ENCODE measurements around the gene CD2BP2.
"Not testable (repeated sequence)": the region's sequence is repeated elsewhere in the genome, so short reads cannot be mapped to it uniquely, and the experiment has no call there.

The CD2BP2 gene

DNA sequence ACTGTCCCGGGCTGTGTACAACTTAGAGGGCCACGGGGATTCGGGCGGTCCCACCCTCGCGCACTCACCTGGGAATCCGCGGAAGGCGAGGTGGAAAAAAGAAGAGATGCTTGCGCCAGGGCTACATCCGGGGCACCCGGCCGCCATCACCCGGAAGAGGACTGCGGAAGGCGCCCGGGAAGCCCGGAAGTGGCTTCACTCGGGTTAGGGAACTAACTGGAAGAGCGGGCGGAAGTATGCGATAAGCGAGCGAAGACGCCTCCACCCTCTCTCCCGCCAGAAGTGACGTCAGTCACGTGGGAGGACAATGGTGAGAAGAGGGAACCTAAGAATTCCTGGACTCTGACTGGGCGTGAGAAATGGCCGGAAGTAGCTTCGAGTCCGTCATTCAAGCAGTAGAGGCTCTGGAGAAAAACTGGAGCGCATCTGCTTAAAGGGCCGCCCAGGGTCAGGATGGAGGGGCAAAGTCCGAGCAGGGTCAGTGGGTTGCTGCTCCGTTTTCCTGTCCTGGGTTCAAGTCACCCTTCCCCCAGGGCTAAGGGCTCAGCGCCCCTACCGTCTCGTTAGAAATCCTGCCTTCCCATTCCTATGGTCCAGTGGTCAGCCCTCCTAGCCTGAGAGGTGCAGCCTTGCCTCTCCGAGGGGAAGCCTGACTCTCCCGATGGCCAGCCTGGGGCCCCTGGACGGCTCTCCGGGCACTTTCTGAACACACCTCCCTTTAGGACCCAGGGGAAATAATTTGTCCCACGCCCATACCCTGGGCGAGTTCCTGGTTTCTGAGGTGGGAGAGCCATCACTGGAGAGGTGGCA, at the start of gene CD2BP2:
Gene CD2BP2 (minus strand): TSS at position 165 of the 810 bp plus-strand sequence. CDS start 627 bp downstream, outside the sequence.
- DNase-seq (ENCODE audit: low spot score) = peak; percentile 96

DNA sequence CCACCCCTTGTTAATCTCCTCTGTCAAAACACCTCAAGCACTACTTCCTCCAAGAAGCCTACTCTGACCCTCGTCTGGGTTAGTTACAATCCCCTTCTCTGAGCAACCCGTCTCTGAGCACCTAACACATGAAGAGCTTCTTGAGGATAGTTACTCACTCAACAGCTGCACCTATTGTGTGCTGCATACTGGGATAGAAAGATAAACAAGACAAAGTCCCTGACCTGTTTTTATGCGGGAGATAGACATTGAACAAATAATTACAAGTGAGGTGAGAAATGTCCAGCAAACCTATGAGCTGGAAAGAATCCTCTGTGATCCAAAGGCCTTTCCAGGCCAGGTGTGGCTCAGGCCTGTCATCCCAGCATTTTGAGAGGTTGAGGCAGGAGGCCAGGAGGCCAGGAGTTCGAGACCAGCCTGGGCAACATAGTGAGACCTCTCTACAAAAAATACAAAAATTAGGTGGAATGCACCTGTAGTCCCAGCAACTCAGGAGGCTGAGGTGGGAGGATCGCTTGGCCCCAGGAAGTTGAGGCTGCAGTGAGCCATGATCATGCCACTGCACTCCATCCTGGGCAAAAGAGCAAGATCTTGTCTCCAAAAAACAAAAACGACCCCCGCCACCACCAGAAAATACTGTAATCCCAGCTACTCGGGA, 46.8 kb upstream of the CD2BP2 start:
- no peak for DNase-seq (ENCODE audit: low spot score)

DNA sequence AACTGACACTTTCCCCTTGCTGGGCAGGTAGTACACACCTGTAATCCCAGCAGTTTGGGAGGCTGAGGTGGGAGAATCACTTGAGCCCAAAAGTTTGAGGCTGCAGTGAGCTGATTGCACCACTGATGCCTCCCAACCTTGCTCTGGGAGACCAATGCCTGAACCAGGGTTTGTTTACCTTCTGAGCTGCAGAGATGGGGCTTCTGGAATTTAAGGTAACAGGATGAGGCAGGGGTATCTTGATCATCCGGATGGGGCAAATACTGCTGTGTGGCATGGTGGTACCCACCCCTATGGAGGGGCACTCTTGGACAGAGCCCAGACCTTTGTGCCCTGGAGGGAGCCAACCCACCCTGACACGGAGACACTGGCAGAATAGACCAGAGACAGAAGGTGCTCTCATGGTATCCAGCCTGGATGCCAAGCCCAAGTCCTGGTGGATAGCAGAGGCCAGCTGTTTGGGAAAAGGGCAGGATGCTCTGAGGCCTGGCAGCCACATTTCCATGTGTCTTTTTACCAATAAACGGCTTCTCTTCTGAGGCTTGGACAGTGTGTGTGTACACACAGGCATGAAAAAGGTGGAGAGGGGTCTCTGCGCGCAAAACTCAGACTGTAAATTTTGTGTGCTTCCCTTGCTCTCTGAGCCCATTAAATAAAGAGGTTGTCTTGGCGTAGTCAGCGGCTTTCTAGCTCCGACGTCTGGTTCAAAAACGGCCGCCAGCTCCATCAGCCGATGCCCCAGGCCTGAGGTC, 44.5 kb upstream of the CD2BP2 start:
- DNase-seq (ENCODE audit: low spot score) = peak; percentile 8

DNA sequence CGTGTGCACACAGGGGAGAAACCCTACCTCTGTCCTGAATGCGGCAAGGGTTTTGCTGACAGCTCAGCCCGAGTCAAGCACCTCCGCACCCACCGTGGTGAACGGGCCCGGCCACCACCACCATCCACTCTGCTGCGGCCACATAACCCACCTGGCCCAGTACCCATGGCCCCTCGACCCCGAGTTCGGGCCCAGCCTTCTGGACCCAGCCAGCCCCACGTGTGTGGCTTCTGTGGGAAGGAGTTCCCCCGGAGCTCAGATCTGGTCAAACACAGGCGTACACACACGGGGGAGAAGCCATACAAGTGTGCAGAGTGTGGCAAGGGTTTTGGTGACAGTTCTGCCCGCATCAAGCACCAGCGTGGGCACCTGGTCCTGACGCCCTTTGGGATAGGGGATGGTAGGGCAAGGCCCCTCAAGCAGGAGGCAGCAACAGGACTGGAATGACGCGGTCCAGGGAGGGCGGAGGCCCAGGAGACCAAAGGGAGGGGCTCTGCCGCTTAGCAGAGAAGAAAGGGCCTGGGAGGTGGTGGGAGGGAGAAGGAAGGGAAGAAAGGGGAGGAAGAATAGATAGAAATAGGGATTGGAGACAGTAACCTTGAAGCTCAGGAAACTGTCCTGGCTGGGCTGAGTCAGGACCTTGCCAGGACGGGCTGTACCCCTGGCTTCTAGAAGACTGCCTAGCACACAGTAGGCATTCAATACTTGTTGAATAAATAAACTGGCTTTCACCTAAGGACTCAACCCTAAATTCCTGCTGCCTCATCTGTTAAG, 43.7 kb upstream of the CD2BP2 start:
- no peak for DNase-seq (ENCODE audit: low spot score)

DNA sequence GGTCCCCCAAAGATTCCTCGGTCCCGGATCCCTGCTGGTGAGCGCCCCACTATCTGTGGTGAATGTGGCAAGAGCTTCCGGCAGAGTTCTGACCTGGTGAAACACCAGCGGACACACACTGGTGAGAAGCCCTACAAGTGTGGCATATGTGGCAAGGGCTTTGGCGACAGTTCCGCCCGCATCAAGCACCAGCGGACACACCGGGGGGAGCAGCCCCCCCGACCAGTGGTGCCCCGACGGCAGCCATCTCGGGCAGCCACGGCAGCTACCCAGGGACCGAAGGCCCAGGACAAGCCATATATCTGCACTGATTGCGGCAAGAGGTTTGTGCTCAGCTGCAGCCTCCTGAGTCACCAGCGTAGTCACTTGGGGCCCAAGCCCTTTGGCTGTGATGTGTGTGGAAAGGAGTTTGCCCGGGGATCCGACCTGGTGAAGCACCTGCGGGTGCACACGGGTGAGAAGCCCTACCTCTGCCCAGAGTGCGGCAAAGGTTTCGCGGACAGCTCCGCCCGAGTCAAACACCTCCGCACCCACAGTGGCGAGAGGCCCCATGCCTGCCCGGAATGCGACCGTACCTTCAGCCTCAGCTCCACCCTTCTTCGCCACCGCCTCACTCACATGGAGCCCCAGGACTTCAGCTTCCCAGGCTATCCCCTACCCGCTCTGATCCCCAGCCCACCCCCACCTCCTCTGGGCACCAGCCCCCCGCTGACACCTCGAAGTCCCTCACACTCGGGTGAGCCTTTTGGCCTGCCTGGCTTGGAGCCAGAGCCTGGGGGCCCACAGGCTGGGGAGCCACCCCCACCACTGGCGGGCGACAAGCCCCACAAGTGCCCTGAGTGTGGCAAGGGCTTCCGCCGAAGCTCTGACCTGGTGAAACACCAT, 42.9 kb upstream of the CD2BP2 start:
- DNase-seq (ENCODE audit: low spot score) = no peak

DNA sequence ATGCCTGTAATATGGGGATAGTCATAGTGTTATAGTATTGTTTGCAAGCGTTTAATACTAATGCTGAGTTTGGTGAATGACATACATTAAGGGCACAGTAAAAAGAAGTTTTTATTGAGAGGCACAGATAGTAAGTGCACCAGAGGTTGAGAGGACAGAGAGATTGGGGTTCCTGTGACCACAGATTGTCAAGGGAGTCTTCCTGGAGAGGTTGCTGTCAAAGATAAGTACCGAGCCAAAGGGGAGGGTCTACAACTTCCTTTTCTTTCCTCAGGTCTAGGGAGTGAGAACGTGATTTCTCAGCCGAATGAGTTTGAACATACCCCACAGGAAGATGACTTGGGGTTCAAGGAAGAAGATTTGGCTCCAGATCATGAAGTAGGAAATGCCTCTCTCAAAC, 41.9 kb upstream of the CD2BP2 start:
- no peak for DNase-seq (ENCODE audit: low spot score)

DNA sequence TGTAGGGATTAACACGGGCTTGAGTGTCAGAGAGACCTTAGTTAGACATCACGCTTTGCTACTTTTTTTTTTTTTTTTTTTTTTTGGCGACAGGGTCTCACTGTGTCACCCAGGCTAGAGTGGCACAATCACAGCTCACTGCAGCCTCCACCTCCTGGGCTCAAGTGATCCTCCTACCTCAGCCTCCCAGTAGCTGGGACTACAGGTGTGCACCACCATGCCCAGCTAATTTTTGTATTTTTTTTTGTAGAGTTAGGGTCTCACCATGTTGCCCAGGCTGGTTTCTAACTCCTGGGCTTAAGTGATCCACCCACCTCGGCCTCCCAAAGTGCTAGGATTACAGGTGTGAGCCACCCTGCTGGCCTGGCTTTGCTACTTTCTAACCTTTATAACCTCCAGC, 41.5 kb upstream of the CD2BP2 start:
- DNase-seq (ENCODE audit: low spot score) = not testable (repeated sequence)

DNA sequence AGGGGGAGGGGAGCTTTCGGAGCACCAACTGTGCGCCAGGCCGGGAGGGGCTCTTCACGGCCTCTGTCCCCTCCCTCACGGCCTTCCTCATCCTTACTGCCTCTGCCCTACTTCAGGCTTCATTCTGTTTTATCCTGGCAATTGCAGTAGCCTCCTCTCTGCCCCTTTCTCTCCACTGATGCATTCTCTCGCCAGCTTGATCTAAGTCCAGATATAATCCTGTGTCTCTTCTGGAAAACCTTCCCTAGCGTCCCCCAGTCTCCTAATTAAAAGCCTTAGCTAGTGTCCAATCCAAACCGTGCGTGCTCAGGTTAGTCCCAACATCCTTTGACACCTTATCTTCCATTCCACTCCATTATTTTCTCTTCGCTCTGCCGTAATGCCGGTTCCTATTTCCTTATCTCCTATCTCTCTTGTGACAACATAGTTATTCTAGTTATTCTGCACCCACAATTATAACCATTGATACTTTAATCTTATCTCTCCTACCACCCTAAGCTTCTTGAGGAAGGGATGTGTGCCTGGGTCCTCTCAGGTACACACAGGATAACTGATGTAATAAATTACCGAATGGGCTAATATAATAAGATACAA, 41.0 kb upstream of the CD2BP2 start:
- peak; percentile 52 for DNase-seq (ENCODE audit: low spot score)

DNA sequence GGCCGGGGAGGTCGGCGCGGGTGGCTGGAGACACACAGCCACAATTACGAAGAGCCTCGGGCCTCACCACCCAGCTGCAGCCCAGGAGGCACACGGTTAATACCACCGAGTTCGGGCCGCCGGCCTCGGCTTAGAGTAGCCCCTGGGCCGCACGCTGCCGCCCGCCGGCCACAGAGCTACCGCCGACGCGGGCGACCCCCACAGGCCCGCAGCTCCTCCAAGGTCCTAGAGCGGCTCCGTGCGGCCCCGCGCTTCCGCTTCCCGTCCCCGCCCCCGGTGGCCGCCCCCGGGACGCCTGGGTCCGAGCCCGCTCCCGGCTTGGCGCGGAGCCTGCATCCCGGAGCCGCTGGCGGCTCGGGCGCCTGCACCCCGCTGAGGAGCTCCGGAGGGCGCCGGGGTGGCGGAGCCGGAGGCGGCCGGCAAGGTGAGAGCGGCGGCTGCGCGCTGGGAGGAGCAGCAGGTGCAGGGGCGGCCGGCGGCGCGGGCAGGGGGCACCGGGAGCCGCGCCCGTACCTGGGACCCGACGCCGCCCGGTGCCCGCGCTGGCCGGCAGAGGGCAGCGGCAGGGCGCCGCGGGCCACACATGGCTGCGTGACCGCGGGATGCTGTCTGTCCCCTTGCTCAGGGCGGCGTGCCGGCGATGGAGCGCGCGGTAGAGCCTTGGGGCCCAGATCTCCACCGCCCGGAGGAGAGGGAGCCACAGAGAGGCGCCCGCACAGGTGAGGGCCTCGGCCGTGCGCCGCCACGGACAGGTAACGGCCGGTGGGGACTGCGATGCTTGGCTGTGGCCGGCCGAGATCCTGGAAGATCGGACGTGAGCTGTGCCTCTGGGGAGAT, 40.3 kb upstream of the CD2BP2 start, which contains the start of gene ZNF48:
Gene ZNF48 (plus strand): TSS at position 266 of the 837 bp plus-strand sequence. CDS start 375 bp downstream, at position 641.
- peak; percentile 93 for DNase-seq (ENCODE audit: low spot score)

DNA sequence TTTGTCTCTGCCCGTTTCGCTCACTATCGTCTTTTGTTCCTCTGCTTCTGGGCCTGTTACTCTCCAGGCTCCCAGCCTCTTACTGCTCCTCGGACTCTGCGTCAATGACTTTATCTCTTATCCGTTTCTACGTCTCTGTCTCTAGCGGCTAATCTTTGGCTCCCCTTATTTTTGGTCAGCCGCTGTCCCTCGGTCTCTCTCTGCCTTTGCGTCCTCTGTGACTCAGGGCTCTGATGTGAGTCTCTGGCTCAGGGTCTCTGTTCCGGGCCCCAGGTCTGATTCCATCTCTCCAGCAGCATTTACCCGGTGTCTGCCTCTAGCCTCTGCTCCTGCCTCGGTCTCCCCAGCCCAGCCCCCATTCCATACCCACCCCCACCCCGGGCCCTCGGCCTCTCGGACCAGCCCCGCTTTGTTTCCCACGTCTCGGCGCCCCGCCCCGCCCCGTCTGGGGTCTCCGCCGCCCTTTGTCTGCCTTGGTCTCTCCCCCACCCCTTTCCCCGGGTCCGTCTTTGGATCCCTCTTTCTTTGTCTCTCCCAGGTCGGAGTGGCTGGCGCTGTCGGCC, 39.6 kb upstream of the CD2BP2 start:
- peak; percentile 36 for DNase-seq (ENCODE audit: low spot score)

DNA sequence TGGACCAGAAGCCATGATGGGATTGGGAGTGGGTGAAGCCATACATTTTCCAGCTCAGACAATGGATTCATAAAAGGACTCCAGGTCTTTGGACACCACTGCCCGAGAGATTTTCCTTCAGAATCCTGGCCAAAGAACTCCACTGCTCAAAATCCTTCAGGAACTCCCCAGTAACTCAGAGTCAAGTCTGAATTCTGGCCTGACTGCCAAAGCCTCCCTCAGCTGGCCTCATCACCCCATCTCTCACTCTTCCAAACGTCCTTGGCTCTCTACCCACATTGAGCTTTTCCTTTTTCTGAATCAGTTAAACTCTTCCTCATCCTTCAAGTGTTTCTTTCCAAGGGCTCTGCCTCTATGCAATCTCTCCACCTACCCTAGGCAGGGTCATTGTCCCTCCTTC, 28.4 kb upstream of the CD2BP2 start:
- DNase-seq (ENCODE audit: low spot score) = no peak

DNA sequence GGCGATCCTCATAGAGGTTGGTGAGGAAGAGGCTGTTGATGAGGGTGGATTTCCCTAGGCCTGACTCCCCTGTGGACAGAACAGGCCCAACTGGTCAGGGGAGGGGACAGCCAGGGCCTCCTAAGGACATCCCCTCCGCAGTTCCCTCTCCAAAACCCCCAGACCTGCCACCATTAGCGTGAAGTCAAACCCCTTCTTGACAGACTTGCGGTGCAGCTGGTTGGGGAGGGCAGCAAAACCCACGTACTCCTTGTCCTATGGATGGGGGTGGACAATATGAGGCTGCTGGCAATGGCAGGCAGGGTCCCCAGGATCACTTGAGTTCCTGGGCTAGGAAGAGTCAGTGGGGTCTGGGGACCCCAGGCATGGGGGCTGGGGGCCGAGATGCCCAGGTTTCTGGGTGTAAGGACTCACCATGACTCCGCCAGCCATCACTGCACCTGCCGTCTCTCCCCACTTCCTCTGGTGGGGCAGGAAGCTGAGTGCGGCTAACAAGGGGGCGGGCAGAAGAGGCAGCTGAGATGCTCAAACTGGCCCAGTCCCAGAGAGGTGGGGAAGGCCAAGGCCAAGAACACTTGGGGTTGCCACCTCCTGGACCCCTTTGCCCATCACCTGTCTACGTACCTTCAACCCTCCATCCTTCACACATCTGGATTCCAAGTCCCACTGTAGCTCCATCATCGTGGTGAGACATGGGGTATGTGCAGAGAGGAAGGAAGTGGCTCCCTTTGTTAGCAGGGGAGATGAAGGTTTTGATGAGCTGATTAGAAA, 27.2 kb upstream of the CD2BP2 start, which contains the start of gene SEPTIN1:
Gene SEPTIN1 (minus strand): TSS at position 451 of the 771 bp plus-strand sequence. CDS start 19 bp downstream, at position 432.
- no peak for DNase-seq (ENCODE audit: low spot score)

DNA sequence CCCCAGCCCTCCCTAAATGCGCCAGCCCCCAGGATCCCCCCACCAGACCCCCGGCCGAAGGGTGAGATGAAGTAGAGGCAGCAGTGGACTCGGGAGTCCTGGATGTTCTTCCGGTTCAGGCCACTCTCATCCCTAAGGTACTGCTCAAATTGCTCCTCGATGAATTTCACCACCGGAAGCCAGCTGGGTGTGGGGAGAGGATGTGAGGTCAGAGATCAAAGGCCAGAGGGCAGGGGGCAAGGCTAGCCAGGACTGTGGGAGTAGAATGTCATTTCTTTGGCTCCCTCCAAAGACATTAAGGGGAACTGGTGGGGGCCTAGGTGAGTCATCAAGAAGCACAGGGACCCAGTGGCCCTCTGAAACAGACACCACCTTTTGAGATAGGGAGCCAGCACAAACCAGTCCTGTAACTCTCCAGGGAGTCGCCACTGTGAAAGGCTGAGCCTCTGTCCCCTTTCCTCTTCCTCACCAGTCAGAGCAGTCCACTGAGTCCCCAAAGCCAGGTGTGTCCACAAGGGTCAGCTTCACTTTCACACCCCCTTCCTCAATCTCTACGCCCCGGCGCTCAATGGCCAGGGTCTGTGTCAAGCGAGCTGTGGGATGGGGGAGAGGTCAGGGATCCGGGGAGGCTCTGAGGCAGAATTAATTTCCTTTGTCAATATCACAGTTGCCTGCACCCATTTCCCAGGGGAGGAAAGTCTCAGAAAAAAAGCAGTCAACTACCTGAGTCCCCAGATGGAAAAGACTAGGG, 26.4 kb upstream of the CD2BP2 start:
- DNase-seq (ENCODE audit: low spot score) = no peak

DNA sequence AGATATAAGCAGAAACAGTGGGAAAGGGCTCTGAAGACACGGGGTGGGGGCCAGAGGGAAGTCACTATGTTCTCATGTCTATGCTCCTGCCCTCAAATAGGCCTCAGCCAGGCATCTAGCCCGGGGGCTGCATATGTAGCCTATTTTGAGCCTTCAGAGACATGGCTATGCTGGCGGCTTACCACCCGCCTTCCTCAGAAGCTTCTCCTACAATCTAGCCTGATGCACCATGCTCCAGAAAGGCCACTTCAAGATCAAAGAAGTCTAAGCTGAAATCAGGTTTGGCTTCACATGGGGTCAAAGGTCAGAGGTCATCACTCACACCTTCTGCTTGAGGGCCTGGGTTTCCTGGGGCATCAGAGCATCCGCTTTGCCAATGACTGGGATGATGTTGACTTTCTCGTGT, 25.7 kb upstream of the CD2BP2 start:
- DNase-seq (ENCODE audit: low spot score) = no peak

DNA sequence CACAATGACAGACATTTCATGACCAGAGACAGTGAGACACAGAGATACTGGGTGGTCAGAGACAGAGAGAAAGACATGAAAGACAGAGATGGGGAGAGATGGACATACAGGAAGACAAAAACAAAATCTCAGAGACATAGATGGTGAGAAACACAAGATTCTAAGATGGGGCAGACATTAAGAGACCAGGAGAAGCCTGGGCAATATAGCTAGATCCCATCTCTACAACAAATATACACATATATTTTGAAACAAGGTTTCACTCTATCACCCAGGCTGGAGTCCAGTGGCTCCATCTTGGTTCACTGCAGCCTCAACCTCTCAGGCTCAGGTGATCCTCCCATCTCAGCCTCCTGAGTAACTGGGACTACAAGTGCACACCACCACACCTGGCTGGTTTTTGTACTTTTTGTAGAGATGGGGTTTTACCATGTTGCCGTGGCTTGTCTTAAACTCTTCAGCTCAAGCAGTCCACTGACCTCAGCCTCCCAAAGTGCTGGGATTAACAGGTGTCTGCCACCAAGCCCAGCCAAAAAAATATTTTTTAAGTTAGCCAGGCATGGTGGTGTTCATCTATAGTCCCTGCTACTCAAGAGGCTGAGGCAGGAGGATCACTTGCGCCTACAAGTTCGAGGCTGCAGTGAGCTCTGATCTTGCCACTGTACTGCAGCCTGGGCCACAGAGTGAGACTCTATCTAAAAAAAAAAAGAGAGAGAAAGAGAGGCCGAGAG, 25.1 kb upstream of the CD2BP2 start:
- DNase-seq (ENCODE audit: low spot score) = no peak

DNA sequence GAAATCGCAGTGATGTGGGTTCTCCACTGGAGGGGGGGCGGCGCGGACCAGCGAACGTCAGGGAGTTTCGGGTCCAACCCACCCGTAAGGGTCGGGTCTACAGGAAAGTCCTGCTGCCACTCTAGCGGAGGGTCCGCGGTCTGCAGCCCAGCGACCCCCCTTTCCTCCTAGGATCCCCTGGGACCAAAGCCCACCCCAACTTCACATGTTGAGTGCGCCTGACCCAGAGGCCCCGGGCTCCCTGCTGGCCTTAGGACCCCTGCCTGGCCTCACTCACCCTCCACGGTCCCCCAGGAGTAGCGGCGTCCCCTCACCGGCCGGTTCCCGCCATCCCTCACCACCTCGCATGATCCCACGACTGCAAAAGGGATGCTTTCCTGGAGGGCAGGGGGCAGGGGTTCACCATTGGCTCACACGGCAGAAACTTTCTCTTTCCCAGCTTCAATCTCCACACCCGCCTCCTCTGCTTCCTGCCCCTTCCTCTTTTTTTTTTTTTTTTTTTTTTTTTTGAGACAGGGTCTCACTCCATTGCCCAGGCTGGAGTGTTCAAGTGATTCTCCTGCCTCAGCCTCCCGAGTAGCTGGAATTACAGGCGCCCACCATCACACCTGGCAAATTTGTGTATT, 24.2 kb upstream of the CD2BP2 start:
- no peak for DNase-seq (ENCODE audit: low spot score)
